Upper lobe of right lung (tissue), 1 donor: ENCODE data around the gene DNAJB6. TPM values are rescaled to one million over a fixed set of nuclear protein-coding genes. Genes with fewer than 3 reads are reported as not detected.

ENCODE experiments used
- ATAC-seq: fragments of 200-7000 bp; cut with Tn5 transposase; one replicate; pipeline ENCODE4 v1.9.1; 2020; ENCODE audit warnings: mild to moderate bottlenecking, moderate library complexity
- DNase-seq: peaks from one replicate; pipeline ENCODE4 v3.0.0-alpha.2; 2020
- H3K27ac ChIP-seq: fragments of 200-600 bp; one replicate; pipeline ENCODE4 v1.8.0; 2022
- H3K27me3 ChIP-seq: fragments of 200-600 bp; one replicate; pipeline ENCODE4 v1.8.0; 2022; ENCODE audit warnings: mild to moderate bottlenecking
- H3K36me3 ChIP-seq: fragments of 200-600 bp; one replicate; pipeline ENCODE4 v1.8.0; 2022
- H3K4me1 ChIP-seq: fragments of 200-600 bp; one replicate; pipeline ENCODE4 v1.8.0; 2022
- H3K4me3 ChIP-seq: fragments of 200-600 bp; one replicate; pipeline ENCODE4 v1.8.0; 2022; ENCODE audit warnings: mild to moderate bottlenecking
- H3K9me3 ChIP-seq: fragments of 200-600 bp; one replicate; pipeline ENCODE4 v1.8.0; 2022
- CTCF ChIP-seq: fragments of 200-600 bp; IDR thresholded peaks from one replicate; pipeline ENCODE4 v1.8.0; 2022; ENCODE audit warnings: antibody characterized with exemption
- intact Hi-C: fragments of 100-400 bp; cut with DNase I; formaldehyde crosslinking; loops from one replicate; pipeline ENCODE4 v1.11.0; 2022
- total RNA-seq: library from RNA; stranded (reverse); fragmentation: NEBNext Ultra II Directional; extraction: Animal tissue kit (Norgen Biotek cat#: 25700); gene quantifications from one replicate; pipeline ENCODE4 v1.2.1, GENCODE V29; 2021
- donor health status: DM: no; HTN: yes; CAD: no; lungs with severe emphysema.

The DNAJB6 gene
- total RNA-seq, 1 donor from 2014 or later: 95.8 TPM

GRCh38 chr7:157358753-157359096, 21.9 kb downstream of the DNAJB6 start:
- intact Hi-C loops: no loop called here
- H3K27ac ChIP-seq: no peak overlapping the region
- no peaks in the 10 kb centered on the region for H3K27me3 ChIP-seq
- peaks cover 34% of the 10 kb centered on the region for H3K4me1 ChIP-seq
- TF ChIP-seq CTCF: no peak
- no peak for ATAC-seq
- no peak for DNase-seq
- no peak overlapping the region for H3K4me3 ChIP-seq
- peaks cover 55% of the 10 kb centered on the region for H3K36me3 ChIP-seq
- H3K9me3 ChIP-seq: no peaks in the 10 kb centered on the region

GRCh38 chr7:157359581-157359980, 22.8 kb downstream of the DNAJB6 start:
- Histone ChIP-seq H3K4me1 (peaks cover 28% of the 10 kb centered on the region), H3K9me3 (no peaks in the 10 kb centered on the region), H3K36me3 (peaks cover 63% of the 10 kb centered on the region), H3K4me3 (no peak overlapping the region), H3K27me3 (no peaks in the 10 kb centered on the region), H3K27ac (no peak overlapping the region)
- TF ChIP-seq CTCF: no peak
- no peak for ATAC-seq
- DNase-seq: no peak
- intact Hi-C loops: no loop called here

GRCh38 chr7:157360483-157361025, 23.8 kb downstream of the DNAJB6 start:
- intact Hi-C loops: loop anchor here (10.0 kb wide), 1 partner anchor 694 kb away; no protein-coding TSS in a partner anchor
- H3K4me3 ChIP-seq: no peak overlapping the region
- peaks cover 18% of the 10 kb centered on the region for H3K4me1 ChIP-seq
- ATAC-seq (no peak), DNase-seq (no peak)
- H3K9me3 ChIP-seq: no peaks in the 10 kb centered on the region
- no peak for TF ChIP-seq CTCF
- H3K27ac ChIP-seq: no peak overlapping the region
- H3K36me3 ChIP-seq: peaks cover 73% of the 10 kb centered on the region
- no peaks in the 10 kb centered on the region for H3K27me3 ChIP-seq

GRCh38 chr7:157361537-157361936, 24.7 kb downstream of the DNAJB6 start:
- no peak for DNase-seq
- Histone ChIP-seq H3K36me3 (peaks cover 83% of the 10 kb centered on the region), H3K27me3 (no peaks in the 10 kb centered on the region), H3K4me1 (peaks cover 9% of the 10 kb centered on the region), H3K27ac (no peak overlapping the region), H3K4me3 (no peak overlapping the region), H3K9me3 (no peaks in the 10 kb centered on the region)
- ATAC-seq: no peak
- intact Hi-C loops: loop anchor here (10.0 kb wide), 1 partner anchor 693 kb away; no protein-coding TSS in a partner anchor
- TF ChIP-seq CTCF: no peak

- H3K27ac ChIP-seq: no peak overlapping the region
- H3K27me3 ChIP-seq: no peaks in the 10 kb centered on the region
- H3K9me3 ChIP-seq: no peaks in the 10 kb centered on the region
- no peak overlapping the region for H3K4me3 ChIP-seq
- no peak for ATAC-seq
- peaks cover 4% of the 10 kb centered on the region for H3K4me1 ChIP-seq
- intact Hi-C loops: loop anchor here (10.0 kb wide), 1 partner anchor 692 kb away; no protein-coding TSS in a partner anchor
- H3K36me3 ChIP-seq: peaks cover 95% of the 10 kb centered on the region
- TF ChIP-seq CTCF: no peak
- no peak for DNase-seq
Measured at GRCh38 chr7:157362729-157363128, 25.9 kb downstream of the DNAJB6 start.

GRCh38 chr7:157366722-157367121, 29.9 kb downstream of the DNAJB6 start:
- Histone ChIP-seq H3K4me1 (no peaks in the 10 kb centered on the region), H3K27ac (no peak overlapping the region), H3K9me3 (no peaks in the 10 kb centered on the region), H3K36me3 (peaks cover 99% of the 10 kb centered on the region), H3K27me3 (no peaks in the 10 kb centered on the region), H3K4me3 (no peak overlapping the region)
- ATAC-seq: no peak
- intact Hi-C loops: loop anchor here (10.0 kb wide), 1 partner anchor 688 kb away; no protein-coding TSS in a partner anchor
- DNase-seq: no peak
- TF ChIP-seq CTCF: no peak
